Globus pallidus (tissue), 1 donor: ENCODE data around the gene PI4KA.
"Not testable (repeated sequence)": the region's sequence is repeated elsewhere in the genome, so short reads cannot be mapped to it uniquely, and the experiment has no call there.

ENCODE experiments used
- DNase-seq: peaks from one replicate; pipeline ENCODE4 v3.0.0-alpha.2; 2015; ENCODE audit warnings: low spot score

The PI4KA gene

GRCh38 chr22:20664594-20664959 lies 194.0 kb downstream of the PI4KA start:
- DNase-seq = no peak

DNA sequence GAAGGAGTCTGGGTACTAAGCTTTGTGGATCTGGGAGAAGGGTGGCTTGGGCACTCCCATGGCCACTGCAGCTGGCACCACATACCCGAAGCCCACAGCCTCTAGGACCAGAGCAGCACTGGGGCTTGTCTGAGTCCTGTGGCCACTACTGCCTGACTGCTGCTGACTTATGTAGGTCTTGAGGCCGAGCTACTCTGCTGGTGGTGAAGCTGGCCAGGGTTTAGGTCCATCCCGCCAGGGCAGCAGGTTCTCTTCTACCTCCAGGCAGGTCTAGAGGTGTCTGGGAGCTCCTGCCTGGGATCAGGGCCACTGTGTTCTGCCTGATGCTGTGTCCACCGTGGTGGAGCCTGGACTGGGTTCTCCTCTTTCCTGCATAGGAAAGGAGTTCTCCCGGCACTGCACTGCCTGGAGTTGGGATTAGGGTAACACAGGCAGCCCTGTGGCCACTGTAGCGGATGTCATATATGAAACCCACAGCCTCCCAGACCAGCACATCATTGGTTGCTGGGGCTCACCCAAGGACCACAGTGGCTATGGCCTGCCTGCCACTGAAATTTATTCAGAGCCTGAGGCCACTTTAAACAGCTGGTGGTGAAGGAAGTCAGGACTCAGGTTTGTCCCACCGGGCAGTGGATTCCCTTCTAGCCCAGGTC lies 194.5 kb downstream of the PI4KA start:
- no peak for DNase-seq

DNA sequence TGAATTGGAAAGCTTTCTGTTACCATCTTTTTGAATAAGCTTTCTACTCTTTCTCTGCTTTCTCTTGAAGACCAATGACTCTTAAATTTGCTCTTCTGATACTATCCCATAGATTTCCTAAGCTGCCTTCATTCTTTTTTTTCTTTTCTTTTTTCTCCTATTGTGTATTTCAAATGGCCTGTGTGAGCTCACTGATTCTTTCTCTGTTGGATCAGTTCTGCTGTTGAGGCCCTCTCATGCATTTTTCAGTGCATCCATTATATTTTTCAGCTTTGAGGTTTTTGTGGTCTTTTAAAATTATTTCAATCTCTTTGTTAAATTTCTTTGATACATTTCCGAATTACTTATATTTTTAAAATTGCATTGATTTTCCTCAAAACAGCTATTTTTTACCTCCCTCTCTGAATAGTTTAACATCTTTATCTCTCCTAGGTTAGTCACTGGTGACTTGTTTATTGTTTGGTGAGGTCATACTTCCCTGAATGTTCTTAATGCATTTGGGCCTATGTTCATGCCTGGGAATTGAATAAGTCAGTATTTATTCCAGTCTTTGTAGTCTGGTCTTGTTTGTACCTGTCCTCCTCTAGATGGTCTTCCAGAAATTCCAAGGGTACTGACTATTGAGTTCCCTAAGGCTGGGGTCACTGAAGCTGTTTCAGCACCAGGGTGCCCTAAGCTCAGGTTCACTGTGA lies 195.3 kb downstream of the PI4KA start:
- DNase-seq = no peak

GRCh38 chr22:20662524-20663036 lies 196.0 kb downstream of the PI4KA start:
- not testable (repeated sequence) for DNase-seq

DNA sequence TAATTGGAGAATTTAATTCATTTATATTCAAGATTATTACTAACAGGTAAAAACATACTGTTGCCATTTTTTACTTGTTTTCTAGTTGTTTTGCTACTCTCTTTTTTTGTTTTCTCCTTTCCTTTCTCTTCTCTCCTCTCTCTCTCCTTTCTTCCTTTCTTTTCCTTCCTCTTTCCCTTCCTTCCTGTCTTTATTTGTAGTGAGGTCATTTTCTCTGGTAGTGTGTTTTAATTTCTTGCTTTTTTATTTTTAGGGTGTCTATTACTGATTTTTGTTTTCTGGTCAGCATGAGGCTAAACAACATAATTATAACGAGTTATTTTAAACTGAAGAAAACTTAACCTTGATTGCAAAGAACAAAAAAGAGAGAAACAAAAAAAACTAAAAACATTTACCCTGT lies 197.1 kb downstream of the PI4KA start:
- no peak for DNase-seq

DNA sequence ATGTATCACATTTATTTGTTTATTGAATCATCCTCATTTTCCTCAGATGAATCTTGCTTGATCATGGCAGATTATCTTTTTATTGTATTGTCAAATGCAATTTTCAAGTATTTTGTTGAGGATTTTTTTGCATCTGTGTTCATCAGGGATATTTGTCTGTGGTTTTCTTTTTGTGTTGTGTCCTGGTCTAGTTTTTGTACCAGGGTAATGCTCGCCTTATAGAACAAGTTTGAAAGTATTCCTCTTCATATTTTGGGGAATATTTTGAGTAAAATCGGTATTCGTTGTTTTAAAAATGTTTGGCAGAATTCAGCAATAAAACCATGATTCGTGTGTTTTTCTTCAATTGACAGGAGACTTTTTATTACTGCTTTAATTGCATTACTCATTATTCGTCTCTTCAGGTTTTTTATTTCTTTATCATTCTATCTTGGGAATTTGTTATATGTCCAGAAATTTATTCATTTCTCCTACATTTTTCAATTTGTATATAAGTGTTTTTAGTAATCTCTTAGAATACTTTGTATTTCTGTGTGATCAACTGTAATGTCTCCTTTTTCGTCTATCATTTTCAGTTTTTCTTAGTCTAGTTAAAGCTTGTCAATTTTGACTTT lies 198.1 kb downstream of the PI4KA start:
- no peak for DNase-seq

- no peak for DNase-seq
Measured at GRCh38 chr22:20659920-20660319, 198.7 kb downstream of the PI4KA start.

DNA sequence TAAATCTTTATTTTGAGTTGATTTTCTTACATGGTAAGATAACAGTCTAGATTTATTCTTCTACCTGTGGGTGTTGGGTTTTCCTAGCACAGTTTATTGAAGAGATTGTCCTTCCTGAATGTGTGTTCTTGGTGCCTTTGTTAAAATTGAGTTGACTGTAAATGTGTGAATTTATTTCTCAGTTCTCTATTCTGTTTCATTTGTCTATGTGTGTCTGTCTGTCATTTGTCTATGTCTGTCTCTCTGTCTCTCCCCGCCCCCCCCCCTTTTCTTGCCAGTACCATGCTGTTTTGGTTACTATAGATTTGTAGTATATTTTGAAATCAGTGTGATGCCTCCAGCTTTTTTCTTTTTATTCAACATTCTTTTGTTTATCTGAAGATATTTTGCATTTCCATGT lies 199.4 kb downstream of the PI4KA start:
- DNase-seq = no peak

DNA sequence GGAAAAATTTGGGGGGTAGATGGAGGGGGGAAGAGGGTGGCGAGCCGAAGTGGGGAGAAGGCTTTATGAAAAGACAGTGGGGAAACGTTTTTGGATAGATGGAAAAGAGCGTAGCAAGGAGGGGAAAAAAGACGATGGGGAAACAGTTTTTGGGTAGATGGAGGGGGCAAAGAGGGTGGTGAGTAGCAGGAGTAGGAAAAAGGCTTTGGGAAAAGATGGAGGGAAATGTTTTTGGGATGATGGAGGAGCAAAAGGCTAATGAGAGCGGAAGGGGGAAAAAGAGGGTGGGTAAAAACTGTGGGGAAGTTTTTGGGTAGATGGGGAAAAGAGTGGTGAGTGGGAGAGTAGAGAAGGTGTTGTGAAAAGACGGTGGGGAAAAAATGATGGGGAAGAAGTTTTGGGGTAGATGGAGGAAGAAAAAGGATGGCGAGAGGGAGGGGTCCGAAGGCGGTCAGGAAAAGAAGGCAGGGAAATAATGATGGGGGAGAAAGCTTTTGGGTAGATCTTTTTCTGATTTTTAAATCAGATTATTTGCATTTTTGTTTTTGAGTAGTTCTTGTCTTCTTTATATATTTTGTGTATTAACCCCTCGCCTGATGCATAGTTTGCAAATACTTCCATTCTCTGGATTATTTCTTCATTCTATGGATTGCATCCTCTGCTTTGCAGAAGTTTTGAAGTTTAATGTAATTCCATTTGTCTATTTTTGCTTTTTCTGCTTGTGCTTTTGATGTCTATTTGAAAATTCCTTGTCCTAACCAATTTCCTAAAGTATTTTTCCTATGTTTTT lies 200.0 kb downstream of the PI4KA start:
- DNase-seq = no peak

GRCh38 chr22:20657963-20658362 lies 200.6 kb downstream of the PI4KA start:
- DNase-seq = no peak
